Activated T-helper 9 cell treated with anti-CD3 and anti-CD28 coated beads, Interleukin-2, amount 50 U/mL, for 16 hours (primary cell): ENCODE measurements around the gene MRPL57.
"Not testable (repeated sequence)": the region's sequence is repeated elsewhere in the genome, so short reads cannot be mapped to it uniquely, and the experiment has no call there.

Experiments
- DNase-seq: peaks from one replicate; pipeline ENCODE4 v3.0.0-alpha.2; 2020; ENCODE audit warnings: low read depth

The MRPL57 gene

GRCh38 chr13:21197606-21198225 lies 21.3 kb downstream of the MRPL57 start:
- not testable (repeated sequence) for DNase-seq

- DNase-seq: not testable (repeated sequence)
Observed at GRCh38 chr13:21198391-21198790, 21.9 kb downstream of the MRPL57 start.

- DNase-seq: not testable (repeated sequence)
Observed at GRCh38 chr13:21201456-21202190, 25.2 kb downstream of the MRPL57 start.

GRCh38 chr13:21202767-21203531 lies 26.5 kb downstream of the MRPL57 start:
- no peak for DNase-seq

- no peak for DNase-seq
Observed at GRCh38 chr13:21208652-21209154, 32.2 kb downstream of the MRPL57 start.

- DNase-seq: no peak
Observed at GRCh38 chr13:21212138-21212775, 35.8 kb downstream of the MRPL57 start.

- not testable (repeated sequence) for DNase-seq
Observed at GRCh38 chr13:21215419-21215818, 39.0 kb downstream of the MRPL57 start.

- DNase-seq: no peak
Observed at GRCh38 chr13:21216332-21216731, 39.9 kb downstream of the MRPL57 start.

- no peak for DNase-seq
Observed at GRCh38 chr13:21218351-21219035, 42.0 kb downstream of the MRPL57 start.

- no peak for DNase-seq
Observed at GRCh38 chr13:21219036-21219381, 42.6 kb downstream of the MRPL57 start.

- not testable (repeated sequence) for DNase-seq
Observed at GRCh38 chr13:21219716-21220115, 43.3 kb downstream of the MRPL57 start.

- no peak for DNase-seq
Observed at GRCh38 chr13:21221268-21221667, 44.8 kb downstream of the MRPL57 start.

- no peak for DNase-seq
Observed at GRCh38 chr13:21225082-21225481, 48.6 kb downstream of the MRPL57 start.

GRCh38 chr13:21225841-21226581 lies 49.6 kb downstream of the MRPL57 start:
- DNase-seq: no peak

- DNase-seq: no peak
Observed at GRCh38 chr13:21227917-21228316, 51.5 kb downstream of the MRPL57 start.
